ENCODE measurements around the gene WASL.
"Not testable (repeated sequence)": the region's sequence is repeated elsewhere in the genome, so short reads cannot be mapped to it uniquely, and the experiment has no call there.

The WASL gene

GRCh38 chr7:123661765-123662164 lies 87.0 kb downstream of the WASL start:
- DNase-seq (ENCODE audit: low read depth in 2 of 2): no peak

GRCh38 chr7:123660514-123661354 lies 88.1 kb downstream of the WASL start:
- no peak for DNase-seq (ENCODE audit: low read depth in 2 of 2)

- no peak for DNase-seq (ENCODE audit: low read depth in 2 of 2)
Measured at GRCh38 chr7:123658023-123658422, 90.8 kb downstream of the WASL start.

GRCh38 chr7:123657304-123657685 lies 91.5 kb downstream of the WASL start:
- no peak for DNase-seq (ENCODE audit: low read depth in 2 of 2)

- DNase-seq (ENCODE audit: low read depth in 2 of 2): no peak
Measured at GRCh38 chr7:123656544-123657303, 92.1 kb downstream of the WASL start.

- no peak for DNase-seq (ENCODE audit: low read depth in 2 of 2)
Measured at GRCh38 chr7:123655614-123656013, 93.2 kb downstream of the WASL start, which contains the start of gene LMOD2. LMOD2 (plus strand) TSS chr7:123655866; CDS start chr7:123655964, 98 bp downstream.

- DNase-seq (ENCODE audit: low read depth in 2 of 2): no peak
Measured at GRCh38 chr7:123653162-123653561, 95.6 kb downstream of the WASL start.

GRCh38 chr7:123652406-123652805 lies 96.4 kb downstream of the WASL start:
- DNase-seq (ENCODE audit: low read depth in 2 of 2): no peak

- no peak for DNase-seq (ENCODE audit: low read depth in 2 of 2)
Measured at GRCh38 chr7:123650595-123650994, 98.2 kb downstream of the WASL start.

- no peak for DNase-seq (ENCODE audit: low read depth in 2 of 2)
Measured at GRCh38 chr7:123649964-123650363, 98.8 kb downstream of the WASL start.

GRCh38 chr7:123647106-123647730 lies 101.6 kb downstream of the WASL start:
- DNase-seq (ENCODE audit: low read depth in 2 of 2): no peak

- DNase-seq (ENCODE audit: low read depth in 2 of 2): no peak
Measured at GRCh38 chr7:123645516-123645915, 103.3 kb downstream of the WASL start.

- no peak for DNase-seq (ENCODE audit: low read depth in 2 of 2)
Measured at GRCh38 chr7:123643495-123644441, 105.0 kb downstream of the WASL start.

- DNase-seq (ENCODE audit: low read depth in 2 of 2): no peak
Measured at GRCh38 chr7:123641901-123642300, 106.9 kb downstream of the WASL start.

- no peak for DNase-seq (ENCODE audit: low read depth in 2 of 2)
Measured at GRCh38 chr7:123640583-123640982, 108.2 kb downstream of the WASL start.

- no peak for DNase-seq (ENCODE audit: low read depth in 2 of 2)
Measured at GRCh38 chr7:123639631-123640030, 109.2 kb downstream of the WASL start.

GRCh38 chr7:123637878-123638277 lies 110.9 kb downstream of the WASL start:
- no peak for DNase-seq (ENCODE audit: low read depth in 2 of 2)

GRCh38 chr7:123637203-123637602 lies 111.6 kb downstream of the WASL start:
- DNase-seq (ENCODE audit: low read depth in 2 of 2): no peak

- DNase-seq (ENCODE audit: low read depth in 2 of 2): no peak
Measured at GRCh38 chr7:123635551-123636359, 113.0 kb downstream of the WASL start.

- DNase-seq (ENCODE audit: low read depth in 2 of 2): not testable (repeated sequence)
Measured at GRCh38 chr7:123634011-123634573, 114.7 kb downstream of the WASL start.
